Neural progenitor cell (in vitro differentiated cells): ENCODE measurements around the gene PPARG.

Experiments used
- CTCF ChIP-seq: fragments of 200-600 bp; sonication (generic); IDR thresholded peaks from 2 replicates; pipeline ENCODE4 v1.5.1; 2017; ENCODE audit warnings: antibody characterized with exemption, mild to moderate bottlenecking
- EZH2 ChIP-seq: fragments of 200-600 bp; sonication (generic); IDR thresholded peaks from 2 replicates; pipeline ENCODE4 v1.6.1; 2017; ENCODE audit warnings: antibody characterized with exemption, mild to moderate bottlenecking, moderate library complexity
- EZH2phosphoT487 ChIP-seq: fragments of 200-600 bp; sonication (generic); IDR thresholded peaks from 2 replicates; pipeline ENCODE4 v1.6.1; 2017; ENCODE audit warnings: antibody characterized with exemption

GRCh38 chr3:12443781-12444522, 155.1 kb downstream of the PPARG start:
- TF ChIP-seq CTCF (no peak), EZH2 (no peak), EZH2phosphoT487 (no peak)
